Mammary epithelial cell (primary cell): ENCODE measurements around the gene PIK3R1.

Experiments used
- CTCF ChIP-seq, 2 donors: IDR thresholded peaks in 1 of 2; conservative IDR thresholded peaks in 1 of 2; 2 replicates each; pipeline ENCODE4 v1.5.1; 2011 to 2012; ENCODE audit warnings: inconsistent platforms in 2 of 2, low read length in 2 of 2, mild to moderate bottlenecking in 2 of 2, control low read depth in 1 of 2, low read depth in 1 of 2; ENCODE audit not compliant: insufficient read depth in 1 of 2; ENCODE audit errors: extremely low read depth in 1 of 2
- EZH2 ChIP-seq: IDR thresholded peaks from 2 replicates; pipeline ENCODE4 v1.6.1; 2012; ENCODE audit warnings: low read length, inconsistent platforms, borderline replicate concordance

- TF ChIP-seq CTCF (conservative IDR thresholded peaks at IDR 0.05 in 1 of 2, IDR thresholded peaks at IDR 0.05 in 1 of 2; ENCODE audit: extremely low read depth in 1 of 2, insufficient read depth in 1 of 2, low read depth in 1 of 2, low read length in 2 of 2) (no peak), EZH2 (no peak)
These were observed 16.0 kb downstream of the PIK3R1 start for GRCh38 chr5:68231414-68232076.
